Activated CD8-positive, alpha-beta T cell treated with anti-CD3 and anti-CD28 coated beads for 36 hours (primary cell): ENCODE measurements around the gene DOCK4. TPM values are rescaled to one million over a fixed set of nuclear protein-coding genes. Genes with fewer than 3 reads are reported as not detected.

Experiments used
- ATAC-seq: fragments of 200-7000 bp; cut with Tn5 transposase; one replicate; pipeline ENCODE4 v1.10.0; 2021; ENCODE audit warnings: mild to moderate bottlenecking, moderate library complexity
- CTCF ChIA-PET: fragments of 350-600 bp; sonication (Branson Sonifier 250); formaldehyde crosslinking; loops from one replicate; lab custom pipeline; 2021; ENCODE audit warnings: antibody characterized with exemption; lab: Charles Lee
- POLR2A ChIA-PET: fragments of 350-600 bp; sonication (Branson Sonifier 250); formaldehyde crosslinking; loops from one replicate; lab custom pipeline; 2021; ENCODE audit warnings: antibody characterized with exemption; lab: Charles Lee
- DNase-seq: peaks from one replicate; pipeline ENCODE4 v3.0.0-alpha.2; 2020
- H3K27ac Mint-ChIP-seq: one replicate; pipeline ENCODE4 v1.8.0; 2021; ENCODE audit warnings: mild to moderate bottlenecking, mixed read lengths
- H3K27me3 Mint-ChIP-seq: one replicate; pipeline ENCODE4 v1.8.0; 2021; ENCODE audit warnings: mixed read lengths
- H3K36me3 Mint-ChIP-seq: one replicate; pipeline ENCODE4 v1.8.0; 2021; ENCODE audit warnings: low read depth, mixed read lengths
- H3K4me1 Mint-ChIP-seq: one replicate; pipeline ENCODE4 v1.8.0; 2021; ENCODE audit warnings: low read depth, mixed read lengths
- H3K4me3 Mint-ChIP-seq: one replicate; pipeline ENCODE4 v1.8.0; 2021; ENCODE audit warnings: mild to moderate bottlenecking, moderate library complexity, mixed read lengths
- H3K9me3 Mint-ChIP-seq: one replicate; pipeline ENCODE4 v1.8.0; 2021; ENCODE audit warnings: mixed read lengths
- CTCF ChIP-seq: fragments of 200-600 bp; IDR thresholded peaks from one replicate; pipeline ENCODE4 v1.8.0; 2022; ENCODE audit warnings: antibody characterized with exemption, mild to moderate bottlenecking
- intact Hi-C: fragments of 100-400 bp; cut with micrococcal nuclease; formaldehyde crosslinking; loops from one replicate; pipeline ENCODE4 v1.10.0; 2022
- total RNA-seq, 2 experiments: library from RNA; stranded (reverse); gene quantifications; one replicate each; pipeline ENCODE4 v1.2.3, GENCODE V29; 2021

The DOCK4 gene
- total RNA-seq, 2 experiments from 2014 or later = 0.31 to 0.32 TPM

GRCh38 chr7:112136271-112137008 is 69.8 kb downstream of the DOCK4 start:
- intact Hi-C loops = no loop called here

GRCh38 chr7:112135815-112136214 is 70.4 kb downstream of the DOCK4 start:
- Mint-ChIP-seq H3K4me3 (no peak overlapping the region), H3K4me1 (no peaks in the 10 kb centered on the region), H3K27me3 (no peaks in the 10 kb centered on the region), H3K36me3 (no peaks in the 10 kb centered on the region), H3K27ac (no peak overlapping the region), H3K9me3 (no peaks in the 10 kb centered on the region)
- no peak for ATAC-seq
- no peak for TF ChIP-seq CTCF
- DNase-seq = no peak
- ChIA-PET POLR2A (no interaction called here), CTCF (no interaction called here)
- intact Hi-C loops = no loop called here

More at GRCh38 chr7:112136271-112137008, 69.8 kb downstream of the DOCK4 start:
- no peak for DNase-seq
- ChIA-PET CTCF (interaction anchor here (1.1 kb wide), 1 partner anchor 20 kb away, joined by 3 read pairs; no protein-coding TSS in a partner anchor), POLR2A (interaction anchor here (0.7 kb wide), 1 partner anchor 1809 kb away, joined by 3 read pairs; no protein-coding TSS in a partner anchor)
- H3K9me3 Mint-ChIP-seq = no peaks in the 10 kb centered on the region
- H3K27me3 Mint-ChIP-seq = no peaks in the 10 kb centered on the region
- TF ChIP-seq CTCF = no peak
- no peak for ATAC-seq
- H3K4me3 Mint-ChIP-seq = no peak overlapping the region
- no peaks in the 10 kb centered on the region for H3K4me1 Mint-ChIP-seq
- H3K27ac Mint-ChIP-seq = no peak overlapping the region
- no peaks in the 10 kb centered on the region for H3K36me3 Mint-ChIP-seq

GRCh38 chr7:112134039-112134438 is 72.2 kb downstream of the DOCK4 start:
- no peak for TF ChIP-seq CTCF
- Mint-ChIP-seq H3K36me3 (no peaks in the 10 kb centered on the region), H3K4me3 (no peak overlapping the region), H3K9me3 (no peaks in the 10 kb centered on the region), H3K27me3 (peaks cover 3% of the 10 kb centered on the region), H3K4me1 (no peaks in the 10 kb centered on the region), H3K27ac (no peak overlapping the region)
- ATAC-seq (no peak), DNase-seq (no peak)
- ChIA-PET POLR2A (no interaction called here), CTCF (no interaction called here)
- intact Hi-C loops = no loop called here

- ChIA-PET POLR2A (no interaction called here), CTCF (no interaction called here)
- H3K4me3 Mint-ChIP-seq = no peak overlapping the region
- H3K36me3 Mint-ChIP-seq = no peaks in the 10 kb centered on the region
- no peak for DNase-seq
- no peak for ATAC-seq
- H3K9me3 Mint-ChIP-seq = no peaks in the 10 kb centered on the region
- TF ChIP-seq CTCF = no peak
- no peak overlapping the region for H3K27ac Mint-ChIP-seq
- no peaks in the 10 kb centered on the region for H3K4me1 Mint-ChIP-seq
- intact Hi-C loops = no loop called here
- peaks cover 3% of the 10 kb centered on the region for H3K27me3 Mint-ChIP-seq
Observed at GRCh38 chr7:112133328-112133727, 72.9 kb downstream of the DOCK4 start.

- Mint-ChIP-seq H3K4me3 (no peak overlapping the region), H3K27ac (no peak overlapping the region), H3K36me3 (no peaks in the 10 kb centered on the region), H3K9me3 (no peaks in the 10 kb centered on the region), H3K4me1 (no peaks in the 10 kb centered on the region), H3K27me3 (peaks cover 3% of the 10 kb centered on the region)
- ChIA-PET POLR2A (no interaction called here), CTCF (no interaction called here)
- no peak for TF ChIP-seq CTCF
- intact Hi-C loops = no loop called here
- DNase-seq (no peak), ATAC-seq (no peak)
Observed at GRCh38 chr7:112132051-112132694, 74.0 kb downstream of the DOCK4 start.
